GM21381 (cell line): ENCODE data around the gene DPM2.

ENCODE experiments used
- ATAC-seq: cut with Tn5 transposase; IDR thresholded peaks from one replicate; pipeline ENCODE4 v1.9.1; 2021; ENCODE audit warnings: mild to moderate bottlenecking, moderate library complexity; ENCODE audit not compliant: unreplicated experiment

Gene DPM2

GRCh38 chr9:127958728-127959127 lies 21.1 kb upstream of the DPM2 start:
- no peak for ATAC-seq

GRCh38 chr9:127955294-127956015 lies 17.8 kb upstream of the DPM2 start:
- no peak for ATAC-seq

- ATAC-seq: no peak
Measured at GRCh38 chr9:127954831-127955293, 17.2 kb upstream of the DPM2 start.

GRCh38 chr9:127953768-127954505 lies 16.3 kb upstream of the DPM2 start:
- no peak for ATAC-seq

- ATAC-seq: no peak
Measured at GRCh38 chr9:127953154-127953553, 15.5 kb upstream of the DPM2 start.

GRCh38 chr9:127950513-127951289 lies 13.0 kb upstream of the DPM2 start:
- ATAC-seq: no peak

GRCh38 chr9:127949827-127950512 lies 12.3 kb upstream of the DPM2 start:
- no peak for ATAC-seq

- no peak for ATAC-seq
Measured at GRCh38 chr9:127947841-127948710, 10.4 kb upstream of the DPM2 start.

GRCh38 chr9:127946728-127947127 lies 9.1 kb upstream of the DPM2 start:
- no peak for ATAC-seq

GRCh38 chr9:127945942-127946341 lies 8.3 kb upstream of the DPM2 start:
- ATAC-seq: no peak

- no peak for ATAC-seq
Measured at GRCh38 chr9:127945338-127945737, 7.7 kb upstream of the DPM2 start.

- no peak for ATAC-seq
Measured at GRCh38 chr9:127944586-127945218, 7.0 kb upstream of the DPM2 start.

GRCh38 chr9:127943731-127944144 lies 6.1 kb upstream of the DPM2 start:
- peak; percentile 57 for ATAC-seq

- ATAC-seq: no peak
Measured at GRCh38 chr9:127943011-127943662, 5.5 kb upstream of the DPM2 start.

- no peak for ATAC-seq
Measured at GRCh38 chr9:127942216-127943010, 4.8 kb upstream of the DPM2 start.

- ATAC-seq: no peak
Measured at GRCh38 chr9:127941961-127942215, 4.2 kb upstream of the DPM2 start.

- no peak for ATAC-seq
Measured at GRCh38 chr9:127941062-127941960, 3.7 kb upstream of the DPM2 start.
